Stimulated activated memory B cell treated with anti-CD40 and anti-IgM and Interleukin-4, amounts not matched to agents 10 μg/mL and 1 μg/mL and 100 μg/mL, for 72 hours (primary cell): ENCODE measurements around the gene ZNF598.

Experiments
- ATAC-seq: fragments of 150-1000 bp; cut with Tn5 transposase; 2 replicates; pipeline ENCODE4 v1.10.0; 2021
- H3K27ac Mint-ChIP-seq: one replicate; pipeline ENCODE4 v1.8.0; 2022; ENCODE audit warnings: mild to moderate bottlenecking, mixed read lengths
- H3K27me3 Mint-ChIP-seq: one replicate; pipeline ENCODE4 v1.8.0; 2022; ENCODE audit warnings: mixed read lengths
- H3K36me3 Mint-ChIP-seq: one replicate; pipeline ENCODE4 v1.8.0; 2022; ENCODE audit warnings: mixed read lengths
- H3K4me1 Mint-ChIP-seq: one replicate; pipeline ENCODE4 v1.8.0; 2022; ENCODE audit warnings: mixed read lengths
- H3K4me3 Mint-ChIP-seq: one replicate; pipeline ENCODE4 v1.8.0; 2022; ENCODE audit warnings: mild to moderate bottlenecking, moderate library complexity, mixed read lengths
- H3K9me3 Mint-ChIP-seq: one replicate; pipeline ENCODE4 v1.8.0; 2022; ENCODE audit warnings: mixed read lengths

ZNF598 gene

DNA sequence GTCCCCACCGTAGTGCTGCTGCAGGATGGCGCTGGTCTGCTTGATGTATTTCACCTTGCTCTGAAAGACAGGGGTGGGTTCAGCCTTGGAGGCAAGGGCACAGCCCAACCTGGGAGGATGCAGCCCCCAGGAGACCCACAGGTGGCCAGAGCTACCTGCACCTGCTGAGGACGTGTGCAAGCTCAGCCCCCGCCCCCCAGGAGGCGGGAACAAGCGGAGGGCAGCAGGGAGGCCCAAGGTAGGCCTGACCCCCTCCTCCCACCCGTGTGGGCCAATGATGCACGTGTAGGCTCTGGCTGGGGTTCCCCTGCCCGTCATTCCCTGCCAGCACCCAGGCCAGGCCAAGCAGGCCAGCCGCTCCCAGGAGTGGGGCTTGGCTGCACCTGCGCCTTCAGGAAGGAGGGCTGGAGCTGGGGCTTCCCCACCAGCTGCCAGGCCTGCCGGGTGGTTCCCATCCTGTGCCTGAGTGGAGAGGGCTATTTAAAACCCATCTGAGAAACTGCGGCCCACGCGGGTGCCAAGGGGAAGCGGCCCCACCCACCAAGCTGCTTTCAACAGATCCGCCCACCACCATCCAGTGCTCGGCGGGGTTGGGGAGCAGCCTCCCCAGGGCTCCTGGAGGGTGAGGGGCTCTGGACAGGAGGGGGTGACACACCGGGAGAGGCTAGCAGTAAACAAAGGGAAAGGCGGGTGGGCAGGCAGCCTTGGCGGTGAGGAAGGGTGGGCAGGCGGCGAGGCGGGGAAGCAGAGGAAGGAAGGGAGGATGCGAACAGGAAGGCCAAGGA, 34.2 kb upstream of the ZNF598 start:
- no peak for ATAC-seq
- peaks cover 41% of the 10 kb centered on the region for H3K4me1 Mint-ChIP-seq
- no peaks in the 10 kb centered on the region for H3K9me3 Mint-ChIP-seq

GRCh38 chr16:2042986-2043666, 33.5 kb upstream of the ZNF598 start:
- ATAC-seq = no peak
- H3K27me3 Mint-ChIP-seq = peaks cover 14% of the 10 kb centered on the region
- H3K4me1 Mint-ChIP-seq = peaks cover 34% of the 10 kb centered on the region
- no peaks in the 10 kb centered on the region for H3K9me3 Mint-ChIP-seq
- H3K4me3 Mint-ChIP-seq = no peak overlapping the region
- no peak overlapping the region for H3K27ac Mint-ChIP-seq
- peaks cover 8% of the 10 kb centered on the region for H3K36me3 Mint-ChIP-seq

More for the DNA sequence above, 34.2 kb upstream of the ZNF598 start:
- Mint-ChIP-seq H3K27ac (no peak overlapping the region), H3K4me3 (no peak overlapping the region), H3K36me3 (peaks cover 8% of the 10 kb centered on the region), H3K27me3 (peaks cover 11% of the 10 kb centered on the region)

DNA sequence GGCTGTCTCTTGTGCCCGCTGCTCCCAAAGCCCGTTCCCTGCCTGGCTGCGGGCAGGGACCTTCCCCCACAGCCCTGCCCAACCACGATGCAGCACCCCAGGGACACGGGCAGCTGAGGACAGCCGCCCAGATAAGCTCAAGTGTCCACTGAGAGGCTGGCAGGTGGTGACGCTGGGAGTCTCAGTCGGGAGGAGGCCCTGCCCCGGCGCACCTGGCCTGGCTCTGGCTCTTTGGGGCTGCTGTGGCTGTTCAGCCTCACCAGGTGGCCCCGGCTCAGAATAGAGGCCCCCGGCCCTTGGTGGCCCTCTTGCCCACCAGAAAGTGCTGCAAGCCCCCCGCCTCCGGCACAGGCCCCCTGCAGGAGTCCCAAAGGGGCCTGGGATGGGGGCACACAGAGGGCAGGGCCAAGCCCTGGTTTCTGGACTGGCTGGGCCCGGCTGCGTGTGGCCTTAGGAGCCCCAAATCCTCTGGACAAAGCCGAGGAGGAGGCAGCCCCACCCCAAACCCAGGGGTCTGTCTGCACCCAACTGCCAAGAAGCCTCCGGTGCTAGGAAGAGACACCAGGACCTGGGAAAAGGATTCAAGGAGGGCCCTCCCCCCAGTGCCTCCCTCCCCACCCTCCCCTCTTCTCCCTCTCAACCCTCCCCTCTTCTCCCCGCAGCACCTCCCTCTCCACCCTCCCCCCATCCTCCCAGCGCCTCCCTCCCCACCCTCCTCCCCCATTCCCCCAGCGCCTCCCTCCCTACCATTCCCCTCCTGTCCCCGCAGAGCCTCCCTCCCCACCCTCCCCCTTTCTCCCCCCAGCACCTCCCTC, 32.8 kb upstream of the ZNF598 start:
- Mint-ChIP-seq H3K27ac (no peak overlapping the region), H3K36me3 (peaks cover 8% of the 10 kb centered on the region), H3K9me3 (no peaks in the 10 kb centered on the region), H3K4me1 (peaks cover 33% of the 10 kb centered on the region), H3K27me3 (peaks cover 20% of the 10 kb centered on the region), H3K4me3 (no peak overlapping the region)
- no peak for ATAC-seq

DNA sequence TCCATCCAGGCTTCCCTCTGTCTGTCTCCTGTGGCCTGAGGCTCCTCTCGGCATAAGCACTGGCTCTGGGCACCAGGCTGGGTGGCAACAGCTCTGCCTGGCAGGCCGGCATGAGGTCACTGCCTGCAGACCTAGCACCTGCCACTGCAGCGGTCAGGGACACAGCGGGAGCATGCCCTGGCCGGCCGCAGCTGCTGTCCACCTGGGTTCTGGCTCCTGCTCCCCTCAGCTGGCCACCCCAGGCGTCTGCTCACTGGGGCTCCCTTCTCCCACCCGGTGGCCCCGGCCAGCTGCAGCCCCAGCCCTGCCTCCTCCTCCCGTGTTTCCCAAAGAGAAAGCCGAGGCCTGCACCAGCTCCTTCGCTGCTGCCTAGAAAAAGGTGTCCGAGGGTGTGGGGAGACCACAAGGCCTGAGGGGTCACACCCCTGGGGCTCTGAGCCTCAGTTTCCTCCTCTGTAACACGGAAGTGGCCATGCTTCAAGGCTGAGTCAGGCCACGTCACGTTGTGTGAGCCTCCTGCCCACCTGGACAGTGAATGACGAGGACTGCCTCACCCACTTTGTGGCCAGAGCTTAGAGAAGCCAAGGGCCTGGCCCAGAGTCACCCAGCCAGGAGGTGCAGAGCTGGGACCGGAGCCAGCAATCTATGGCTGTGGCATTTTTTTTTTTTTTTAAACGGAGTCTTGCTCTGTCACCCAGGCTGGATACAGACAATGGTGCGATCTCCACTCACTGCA, 31.3 kb upstream of the ZNF598 start:
- Mint-ChIP-seq H3K9me3 (no peaks in the 10 kb centered on the region), H3K4me1 (peaks cover 20% of the 10 kb centered on the region), H3K27ac (no peak overlapping the region), H3K27me3 (peaks cover 30% of the 10 kb centered on the region), H3K36me3 (peaks cover 8% of the 10 kb centered on the region), H3K4me3 (no peak overlapping the region)
- no peak for ATAC-seq

GRCh38 chr16:2040041-2040786, 30.6 kb upstream of the ZNF598 start:
- ATAC-seq = no peak
- Mint-ChIP-seq H3K4me1 (peaks cover 20% of the 10 kb centered on the region), H3K36me3 (peaks cover 8% of the 10 kb centered on the region), H3K9me3 (no peaks in the 10 kb centered on the region), H3K27ac (no peak overlapping the region), H3K27me3 (peaks cover 30% of the 10 kb centered on the region), H3K4me3 (no peak overlapping the region)

DNA sequence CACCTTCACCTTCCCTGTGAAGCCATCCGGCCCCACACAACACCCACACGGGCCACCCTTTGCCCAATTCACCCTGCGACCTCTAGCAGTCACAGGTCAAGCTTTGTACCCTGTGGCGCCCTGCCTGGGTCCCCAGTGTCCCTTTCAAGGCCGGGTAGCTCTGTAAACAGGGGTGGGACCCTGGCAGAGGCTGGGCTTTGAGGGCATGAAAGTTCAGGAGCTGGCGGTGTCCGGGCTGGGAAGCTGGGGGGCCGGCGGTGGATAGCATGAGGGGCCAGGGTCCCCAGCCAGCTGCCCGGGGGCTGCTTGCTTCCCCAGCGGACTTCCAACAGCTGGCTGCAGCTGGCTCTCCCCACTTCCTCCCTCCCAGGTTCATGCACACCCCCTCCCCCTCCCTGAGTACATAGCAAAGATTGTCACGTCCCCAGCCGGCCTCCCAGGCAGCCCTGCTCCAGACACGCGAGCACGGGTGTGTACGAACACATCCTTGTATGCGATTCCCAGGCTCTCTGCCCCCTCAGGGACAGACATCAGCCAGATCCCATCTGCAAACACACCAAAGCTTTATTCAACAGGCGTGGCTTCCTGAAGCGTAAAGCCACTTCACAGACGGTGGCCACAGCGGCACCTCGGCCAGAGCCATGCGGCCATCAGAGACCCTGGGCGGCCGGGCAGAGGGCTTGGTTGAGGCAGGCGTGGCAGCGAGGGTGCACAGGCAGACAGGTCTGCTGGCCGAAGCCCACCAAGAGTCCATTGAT, 29.8 kb upstream of the ZNF598 start:
- Mint-ChIP-seq H3K36me3 (peaks cover 8% of the 10 kb centered on the region), H3K27me3 (peaks cover 36% of the 10 kb centered on the region)
- no peak for ATAC-seq

DNA sequence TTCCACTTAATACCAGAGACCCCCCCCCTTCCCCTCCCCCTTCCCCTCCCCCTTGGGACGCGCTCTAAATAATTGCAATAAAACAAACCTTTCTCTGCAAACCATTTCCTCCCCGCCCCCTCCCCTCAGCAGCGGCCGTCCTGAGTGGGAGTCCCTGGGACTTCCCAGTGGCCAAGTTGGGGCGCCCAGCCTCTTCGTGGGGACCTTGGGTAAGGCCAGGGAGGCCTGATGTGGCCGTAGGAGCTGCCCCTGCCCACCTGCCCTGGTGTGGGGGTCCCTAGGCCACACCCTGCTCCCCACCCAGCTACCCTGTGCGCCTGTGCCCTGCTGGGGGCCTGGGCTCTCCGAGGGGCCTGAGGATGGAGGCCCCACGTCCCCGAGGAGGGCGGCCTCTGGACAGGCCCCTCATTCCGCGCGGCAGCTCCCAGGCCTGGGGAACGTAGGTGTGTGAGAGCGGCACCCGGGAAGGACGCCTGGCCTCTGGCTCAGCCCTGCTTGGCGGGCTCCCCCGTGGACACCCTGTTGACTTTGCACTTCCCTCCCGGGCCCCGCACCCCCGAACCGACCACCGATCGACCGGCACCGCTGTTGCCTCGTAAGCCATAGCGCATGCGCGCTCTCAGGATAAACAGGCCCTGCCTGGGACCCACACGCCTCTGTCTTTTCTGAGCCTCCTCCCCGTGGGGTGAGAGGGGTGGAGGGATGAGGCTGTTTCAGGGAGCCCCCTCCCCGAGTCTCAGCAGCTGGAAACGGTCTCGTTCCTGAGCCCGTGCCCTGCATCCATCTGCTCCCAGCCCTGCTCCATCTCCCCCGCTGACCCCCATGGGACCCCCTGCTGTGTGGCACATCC, 29.0 kb upstream of the ZNF598 start:
- no peak for ATAC-seq
- no peak overlapping the region for H3K4me3 Mint-ChIP-seq
- H3K4me1 Mint-ChIP-seq = peaks cover 16% of the 10 kb centered on the region
- no peak overlapping the region for H3K27ac Mint-ChIP-seq
- H3K27me3 Mint-ChIP-seq = peaks cover 36% of the 10 kb centered on the region
- H3K36me3 Mint-ChIP-seq = peaks cover 8% of the 10 kb centered on the region
- H3K9me3 Mint-ChIP-seq = no peaks in the 10 kb centered on the region

More for the DNA sequence above, 29.8 kb upstream of the ZNF598 start:
- H3K27ac Mint-ChIP-seq = no peak overlapping the region
- H3K9me3 Mint-ChIP-seq = no peaks in the 10 kb centered on the region
- no peak overlapping the region for H3K4me3 Mint-ChIP-seq
- H3K4me1 Mint-ChIP-seq = peaks cover 20% of the 10 kb centered on the region

GRCh38 chr16:2037647-2038381, 28.2 kb upstream of the ZNF598 start:
- H3K36me3 Mint-ChIP-seq = peaks cover 2% of the 10 kb centered on the region
- H3K4me1 Mint-ChIP-seq = peaks cover 16% of the 10 kb centered on the region
- H3K9me3 Mint-ChIP-seq = no peaks in the 10 kb centered on the region
- no peak overlapping the region for H3K4me3 Mint-ChIP-seq
- no peak overlapping the region for H3K27ac Mint-ChIP-seq
- peaks cover 37% of the 10 kb centered on the region for H3K27me3 Mint-ChIP-seq
- ATAC-seq = no peak

DNA sequence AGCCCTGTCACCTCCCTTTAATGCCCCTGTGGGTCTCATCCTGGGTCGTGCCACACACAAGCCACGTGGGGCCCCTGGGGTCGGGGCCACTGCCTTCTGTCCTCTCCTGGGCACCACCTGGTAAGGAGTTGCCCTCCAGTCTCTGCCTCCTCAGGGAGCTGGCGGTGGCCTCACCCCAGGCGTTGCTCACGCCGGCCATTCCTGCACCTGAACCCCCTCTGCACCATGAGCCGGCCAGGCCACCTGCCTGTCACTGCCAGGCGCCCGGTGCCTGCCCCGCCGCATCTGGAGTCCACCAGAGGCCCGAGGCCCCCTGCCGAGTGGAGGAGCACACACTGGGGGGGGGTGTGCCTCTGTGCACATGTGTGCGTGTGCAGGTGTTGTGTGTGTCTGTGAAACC, 27.5 kb upstream of the ZNF598 start:
- peaks cover 44% of the 10 kb centered on the region for H3K27me3 Mint-ChIP-seq
- H3K36me3 Mint-ChIP-seq = no peaks in the 10 kb centered on the region
- H3K4me1 Mint-ChIP-seq = peaks cover 23% of the 10 kb centered on the region
- no peak overlapping the region for H3K4me3 Mint-ChIP-seq
- no peak overlapping the region for H3K27ac Mint-ChIP-seq
- no peak for ATAC-seq
- no peaks in the 10 kb centered on the region for H3K9me3 Mint-ChIP-seq

GRCh38 chr16:2036200-2036966, 26.8 kb upstream of the ZNF598 start:
- Mint-ChIP-seq H3K4me1 (peaks cover 26% of the 10 kb centered on the region), H3K27me3 (peaks cover 50% of the 10 kb centered on the region), H3K4me3 (no peak overlapping the region), H3K36me3 (no peaks in the 10 kb centered on the region), H3K27ac (no peak overlapping the region), H3K9me3 (no peaks in the 10 kb centered on the region)
- ATAC-seq = no peak

DNA sequence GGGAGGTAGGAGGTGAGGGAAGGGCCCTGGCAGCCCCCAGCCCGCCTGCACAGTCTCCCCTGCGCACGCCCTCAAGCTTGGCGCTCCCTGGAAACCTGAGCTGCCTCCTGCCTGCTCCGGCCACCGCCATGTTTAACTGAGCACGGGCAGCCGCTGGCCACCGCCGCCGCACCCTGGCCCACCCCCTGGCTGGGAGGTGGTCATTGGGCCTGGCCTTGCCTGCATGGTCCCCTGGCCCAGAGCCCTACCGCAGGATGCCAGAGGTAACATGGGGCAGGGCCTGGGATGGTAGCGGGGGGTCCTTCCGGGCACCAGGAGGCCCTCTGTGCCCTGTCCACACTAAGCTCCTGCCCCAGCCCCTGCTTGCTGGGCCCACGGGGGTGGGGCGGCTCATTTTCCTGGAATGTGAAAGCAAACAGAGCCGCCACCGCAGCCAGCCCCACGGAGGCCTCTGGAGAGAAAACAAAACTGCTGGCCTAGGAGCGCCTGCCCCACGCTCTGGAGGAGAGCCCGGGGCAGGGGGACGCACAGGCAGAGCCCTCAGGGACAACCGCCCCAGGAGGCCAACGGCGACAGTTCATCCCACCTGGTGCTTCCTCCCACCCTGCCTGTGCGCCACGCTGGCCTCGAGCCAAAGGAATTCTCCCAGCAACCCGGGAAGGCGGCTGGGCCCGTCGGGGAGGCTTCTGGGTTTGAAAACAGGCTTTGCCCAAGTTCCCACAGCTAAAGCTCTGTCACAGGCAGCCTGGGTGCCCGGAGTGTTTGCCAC, 26.0 kb upstream of the ZNF598 start:
- ATAC-seq = no peak
- H3K9me3 Mint-ChIP-seq = no peaks in the 10 kb centered on the region
- H3K27me3 Mint-ChIP-seq = peaks cover 50% of the 10 kb centered on the region
- H3K4me3 Mint-ChIP-seq = no peak overlapping the region
- H3K4me1 Mint-ChIP-seq = peaks cover 26% of the 10 kb centered on the region
- no peak overlapping the region for H3K27ac Mint-ChIP-seq
- no peaks in the 10 kb centered on the region for H3K36me3 Mint-ChIP-seq
